Measurements from ENCODE around the gene AIFM1.

DNA sequence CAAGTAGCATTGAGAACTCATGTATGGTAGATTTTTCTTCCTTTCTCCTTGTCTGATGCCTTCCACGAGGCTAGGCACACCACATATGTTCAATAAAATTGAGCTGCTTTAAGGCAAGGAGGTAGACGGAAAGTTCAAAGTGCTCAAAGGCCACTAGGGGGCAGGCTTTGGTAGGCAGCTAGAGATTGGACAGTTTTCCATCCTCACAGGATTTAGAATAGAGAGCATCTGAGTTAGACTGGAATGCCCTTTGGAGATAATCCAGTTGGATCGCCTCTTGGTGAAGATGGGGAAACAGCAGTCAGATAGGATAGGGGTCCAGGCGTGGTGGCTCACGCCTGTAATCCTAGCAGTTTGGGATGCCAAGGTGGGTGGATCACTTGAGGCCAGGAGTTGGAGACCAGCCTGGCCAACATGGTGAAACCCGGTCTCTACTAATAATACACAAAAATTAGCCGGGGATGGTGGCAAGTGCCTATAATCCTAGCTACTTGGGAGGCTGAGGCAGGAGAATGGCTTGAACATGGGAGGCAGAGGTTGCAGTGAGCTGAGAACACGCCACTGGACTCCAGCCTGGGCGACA lies 85.7 kb downstream of the AIFM1 start:
- TF ChIP-seq, protein P1, sequence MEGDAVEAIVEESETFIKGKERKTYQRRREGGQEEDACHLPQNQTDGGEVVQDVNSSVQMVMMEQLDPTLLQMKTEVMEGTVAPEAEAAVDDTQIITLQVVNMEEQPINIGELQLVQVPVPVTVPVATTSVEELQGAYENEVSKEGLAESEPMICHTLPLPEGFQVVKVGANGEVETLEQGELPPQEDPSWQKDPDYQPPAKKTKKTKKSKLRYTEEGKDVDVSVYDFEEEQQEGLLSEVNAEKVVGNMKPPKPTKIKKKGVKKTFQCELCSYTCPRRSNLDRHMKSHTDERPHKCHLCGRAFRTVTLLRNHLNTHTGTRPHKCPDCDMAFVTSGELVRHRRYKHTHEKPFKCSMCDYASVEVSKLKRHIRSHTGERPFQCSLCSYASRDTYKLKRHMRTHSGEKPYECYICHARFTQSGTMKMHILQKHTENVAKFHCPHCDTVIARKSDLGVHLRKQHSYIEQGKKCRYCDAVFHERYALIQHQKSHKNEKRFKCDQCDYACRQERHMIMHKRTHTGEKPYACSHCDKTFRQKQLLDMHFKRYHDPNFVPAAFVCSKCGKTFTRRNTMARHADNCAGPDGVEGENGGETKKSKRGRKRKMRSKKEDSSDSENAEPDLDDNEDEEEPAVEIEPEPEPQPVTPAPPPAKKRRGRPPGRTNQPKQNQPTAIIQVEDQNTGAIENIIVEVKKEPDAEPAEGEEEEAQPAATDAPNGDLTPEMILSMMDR (IDR thresholded peaks at IDR 0.05; ENCODE audit: low read depth, low read length, missing input control): peak; percentile 65
- no peak for TF ChIP-seq YY1 (IDR thresholded peaks at IDR 0.05)
- no peak for TF ChIP-seq RXRA (IDR thresholded peaks at IDR 0.05)
- no peak for TF ChIP-seq JUND (IDR thresholded peaks at IDR 0.05)
- TF ChIP-seq MAX (IDR thresholded peaks at IDR 0.05): no peak
- TF ChIP-seq ZBTB33 (IDR thresholded peaks at IDR 0.05): no peak

Measured in liver (tissue), 3 donors.